HCT116 (cell line): ENCODE measurements around the gene SUOX. TPM values are rescaled to one million over a fixed set of nuclear protein-coding genes. Genes with fewer than 3 reads are reported as not detected.

Experiments
- ATAC-seq: fragments of 200-7000 bp; cut with Tn5 transposase; 2 replicates; pipeline ENCODE4 v1.9.1; 2020; ENCODE audit warnings: mild to moderate bottlenecking, moderate library complexity
- BruUV-seq: library from RNA; stranded (reverse); fragments of 400-500 nt; replicated peaks from 2 replicates; lab custom pipeline; 2021; lab: Mats Ljungman, UMichigan
- CTCF ChIA-PET: fragments of 300-600 bp; sonication (Branson Sonifier 250); formaldehyde crosslinking; loops from one replicate; lab custom pipeline; 2021; ENCODE audit warnings: antibody characterized with exemption; lab: Charles Lee
- POLR2A ChIA-PET: fragments of 300-600, 350-600 bp; sonication (Branson Sonifier 250); formaldehyde crosslinking; loops from one replicate; lab custom pipeline; 2021; ENCODE audit warnings: antibody characterized with exemption; lab: Charles Lee
- RAD21 ChIA-PET, 2 experiments: fragments of 300-600 bp; sonication (Branson Sonifier 250); formaldehyde crosslinking; loops; one replicate each; lab custom pipeline; 2023; ENCODE audit warnings: low total read pairs in 2 of 2; ENCODE audit not compliant: uncharacterized antibody in 2 of 2, unreplicated experiment in 2 of 2, low non-redundant PET in 1 of 2; lab: Charles Lee
- DNase-seq: peaks from one replicate; pipeline ENCODE4 v3.0.0-alpha.2; 2010; ENCODE audit warnings: low read depth, low spot score
- H2AFZ ChIP-seq: fragments of 200-600 bp; shearing (Covaris generic), sonication (generic); 2 replicates; pipeline ENCODE4 v1.6.1; 2017; ENCODE audit warnings: low read depth, mixed run types, mixed read lengths, antibody characterized with exemption, low read length; ENCODE audit not compliant: poor library complexity, severe bottlenecking
- H3K27ac ChIP-seq: 2 replicates; pipeline ENCODE4 v1.5.1; 2012; ENCODE audit warnings: low read depth, low read length
- H3K27me3 ChIP-seq: fragments of 200-600 bp; sonication (generic); 2 replicates; pipeline ENCODE4 v1.6.1; 2016; ENCODE audit warnings: mixed run types, low read length, mixed read lengths; ENCODE audit not compliant: insufficient read depth
- H3K36me3 ChIP-seq, 2 experiments: fragments of 200-500 bp in 1 of 2; fragments of 200-600 bp in 1 of 2; sonication (Bioruptor generic) in 1 of 2; sonication (generic) in 1 of 2; 2 replicates each; pipeline versions ENCODE4 v1.5.1 to v1.6.1; 2014 to 2016; ENCODE audit warnings: low read length in 2 of 2, inconsistent platforms in 1 of 2, mixed read lengths in 1 of 2, mixed run types in 1 of 2; ENCODE audit not compliant: insufficient read depth in 2 of 2, control insufficient read depth in 1 of 2
- H3K4me1 ChIP-seq, 2 experiments: fragments of 200-600 bp in 1 of 2; sonication (generic) in 1 of 2; 2 replicates each; pipeline versions ENCODE4 v1.5.1 to v1.6.1; 2012 to 2017; ENCODE audit warnings: low read length in 2 of 2, inconsistent platforms in 1 of 2, mild to moderate bottlenecking in 1 of 2, mixed read lengths in 1 of 2, mixed run types in 1 of 2, moderate library complexity in 1 of 2; ENCODE audit not compliant: insufficient read depth in 2 of 2, control insufficient read depth in 1 of 2
- H3K4me2 ChIP-seq: fragments of 200-600 bp; sonication (generic); 2 replicates; pipeline ENCODE4 v1.6.1; 2017; ENCODE audit warnings: mixed run types, low read length, mixed read lengths
- H3K4me3 ChIP-seq, 2 experiments: fragments of 200-600 bp in 1 of 2; sonication (generic) in 1 of 2; replicated peaks in 1 of 2; 2 replicates each; pipeline ENCODE4 v1.5.1; 2011 to 2016; ENCODE audit warnings: low read length in 2 of 2, control low read depth in 1 of 2, low read depth in 1 of 2, mild to moderate bottlenecking in 1 of 2, mixed read lengths in 1 of 2, mixed run types in 1 of 2
- H3K79me2 ChIP-seq: fragments of 200-600 bp; sonication (generic); 2 replicates; pipeline ENCODE4 v1.6.1; 2017; ENCODE audit warnings: mild to moderate bottlenecking, mixed run types, low read length, moderate library complexity, mixed read lengths; ENCODE audit not compliant: insufficient read depth
- H3K9ac ChIP-seq: fragments of 200-600 bp; sonication (generic); 2 replicates; pipeline ENCODE4 v1.6.1; 2016; ENCODE audit warnings: low read length, mixed read lengths
- H3K9me2 ChIP-seq: fragments of 200-600 bp; sonication (generic), shearing (Covaris generic); 2 replicates; pipeline ENCODE4 v1.6.1; 2017; ENCODE audit warnings: mixed run types, mild to moderate bottlenecking, moderate library complexity; ENCODE audit not compliant: insufficient read depth
- H3K9me3 ChIP-seq, 2 experiments: fragments of 200-500 bp in 1 of 2; fragments of 200-600 bp in 1 of 2; sonication (Bioruptor generic) in 1 of 2; sonication (generic) in 1 of 2; 2 replicates each; pipeline ENCODE4 v1.6.1; 2014 to 2017; ENCODE audit warnings: low read length in 2 of 2, mixed read lengths in 2 of 2, inconsistent platforms in 1 of 2, low read depth in 1 of 2, mild to moderate bottlenecking in 1 of 2, mixed run types in 1 of 2, moderate library complexity in 1 of 2; ENCODE audit not compliant: control insufficient read depth in 1 of 2, insufficient read depth in 1 of 2
- H4K20me1 ChIP-seq: fragments of 200-600 bp; sonication (generic), shearing (Covaris generic); 2 replicates; pipeline ENCODE4 v1.6.1; 2017; ENCODE audit warnings: mixed run types, mild to moderate bottlenecking, moderate library complexity; ENCODE audit not compliant: insufficient read depth
- CBX3 ChIP-seq: IDR thresholded peaks from 2 replicates; pipeline ENCODE4 v1.6.1; 2012; ENCODE audit warnings: low read depth
- EGR1 ChIP-seq: IDR thresholded peaks from 2 replicates; pipeline ENCODE4 v1.6.1; 2012; ENCODE audit warnings: low read depth
- ELF1 ChIP-seq: IDR thresholded peaks from 2 replicates; pipeline ENCODE4 v1.6.1; 2012; ENCODE audit warnings: low read depth, borderline replicate concordance
- EZH2 ChIP-seq: fragments of 200-600 bp; sonication (generic); IDR thresholded peaks from 2 replicates; pipeline ENCODE4 v1.6.1; 2017; ENCODE audit warnings: antibody characterized with exemption, mixed run types
- FOSL1 ChIP-seq: IDR thresholded peaks from 2 replicates; pipeline ENCODE4 v1.6.1; 2012; ENCODE audit warnings: low read depth
- JUND ChIP-seq: IDR thresholded peaks from 2 replicates; pipeline ENCODE4 v1.6.1; 2012
- POLR2AphosphoS5 ChIP-seq: IDR thresholded peaks from 2 replicates; pipeline ENCODE4 v1.6.1; 2011; ENCODE audit warnings: mild to moderate bottlenecking, low read depth, low read length, moderate library complexity
- RAD21 ChIP-seq: IDR thresholded peaks from 2 replicates; pipeline ENCODE4 v1.6.1; 2012; ENCODE audit warnings: low read depth, mild to moderate bottlenecking
- SIN3A ChIP-seq: IDR thresholded peaks from 2 replicates; pipeline ENCODE4 v1.6.1; 2012; ENCODE audit warnings: low read depth
- SP1 ChIP-seq: IDR thresholded peaks from 2 replicates; pipeline ENCODE4 v1.6.1; 2012; ENCODE audit warnings: low read depth
- TCF7L2 ChIP-seq: IDR thresholded peaks from 2 replicates; pipeline ENCODE4 v1.7.0; 2011; ENCODE audit warnings: borderline replicate concordance, inconsistent platforms; ENCODE audit not compliant: insufficient read depth, insufficient read length; ENCODE audit errors: extremely low read depth
- ZNF274 ChIP-seq: fragments of 200-500 bp; sonication (Bioruptor generic); IDR thresholded peaks from 2 replicates; pipeline ENCODE4 v1.6.1; 2014; ENCODE audit warnings: mild to moderate bottlenecking, low read depth, low read length, inconsistent platforms
- intact Hi-C: fragments of 100-400 bp; cut with micrococcal nuclease; formaldehyde crosslinking; loops from 2 replicates; pipeline ENCODE4 v1.10.0; 2022
- total RNA-seq: library from RNA; stranded (reverse); gene quantifications from one replicate; pipeline ENCODE4 v1.2.1, GENCODE V29; 2021; ENCODE audit not compliant: unreplicated experiment
- TF ChIP-seq, protein P1 (sequence below): IDR thresholded peaks from 2 replicates; pipeline ENCODE4 v1.6.1; 2011; ENCODE audit warnings: mild to moderate bottlenecking, low read length, moderate library complexity; ENCODE audit not compliant: insufficient replicate concordance; ENCODE audit errors: extremely low read depth
- TF ChIP-seq, protein P2 (sequence below): IDR thresholded peaks from 2 replicates; pipeline ENCODE4 v1.6.1; 2012

SUOX gene
- total RNA-seq, 1 experiment from 2014 or later, result 18.0 TPM

DNA sequence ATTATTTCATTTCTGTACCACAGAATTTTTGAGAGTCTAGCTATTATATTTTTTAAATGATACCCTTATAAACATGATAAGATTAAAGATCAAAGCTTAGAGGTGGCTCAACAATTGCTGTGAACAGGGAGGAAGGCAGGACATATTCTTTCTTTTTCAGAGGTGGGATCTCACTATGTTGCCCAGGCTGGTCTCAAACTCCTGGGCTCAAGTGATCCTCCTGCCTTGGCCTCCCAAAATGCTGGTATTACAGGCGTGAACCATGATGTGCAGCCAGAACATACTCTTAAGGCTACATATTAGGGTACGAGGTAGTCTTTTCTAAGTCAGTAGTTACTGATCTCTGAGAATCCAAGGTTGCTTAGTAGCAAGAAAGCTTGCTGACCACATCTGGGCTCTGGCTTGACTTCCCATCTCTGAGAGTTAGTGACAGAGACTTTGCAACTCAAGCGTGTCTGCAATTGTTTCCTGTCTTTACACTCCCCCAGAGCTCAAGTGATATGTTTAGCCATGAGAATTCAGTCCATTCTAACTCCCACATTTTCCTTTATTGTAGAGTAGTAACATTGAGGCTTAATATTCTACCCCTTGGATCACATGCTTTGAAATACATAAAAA is 14.6 kb upstream of the SUOX start (continued):
- TF ChIP-seq, protein P1, sequence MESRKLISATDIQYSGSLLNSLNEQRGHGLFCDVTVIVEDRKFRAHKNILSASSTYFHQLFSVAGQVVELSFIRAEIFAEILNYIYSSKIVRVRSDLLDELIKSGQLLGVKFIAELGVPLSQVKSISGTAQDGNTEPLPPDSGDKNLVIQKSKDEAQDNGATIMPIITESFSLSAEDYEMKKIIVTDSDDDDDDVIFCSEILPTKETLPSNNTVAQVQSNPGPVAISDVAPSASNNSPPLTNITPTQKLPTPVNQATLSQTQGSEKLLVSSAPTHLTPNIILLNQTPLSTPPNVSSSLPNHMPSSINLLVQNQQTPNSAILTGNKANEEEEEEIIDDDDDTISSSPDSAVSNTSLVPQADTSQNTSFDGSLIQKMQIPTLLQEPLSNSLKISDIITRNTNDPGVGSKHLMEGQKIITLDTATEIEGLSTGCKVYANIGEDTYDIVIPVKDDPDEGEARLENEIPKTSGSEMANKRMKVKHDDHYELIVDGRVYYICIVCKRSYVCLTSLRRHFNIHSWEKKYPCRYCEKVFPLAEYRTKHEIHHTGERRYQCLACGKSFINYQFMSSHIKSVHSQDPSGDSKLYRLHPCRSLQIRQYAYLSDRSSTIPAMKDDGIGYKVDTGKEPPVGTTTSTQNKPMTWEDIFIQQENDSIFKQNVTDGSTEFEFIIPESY, result no peak
- no peak for TF ChIP-seq TCF7L2

DNA sequence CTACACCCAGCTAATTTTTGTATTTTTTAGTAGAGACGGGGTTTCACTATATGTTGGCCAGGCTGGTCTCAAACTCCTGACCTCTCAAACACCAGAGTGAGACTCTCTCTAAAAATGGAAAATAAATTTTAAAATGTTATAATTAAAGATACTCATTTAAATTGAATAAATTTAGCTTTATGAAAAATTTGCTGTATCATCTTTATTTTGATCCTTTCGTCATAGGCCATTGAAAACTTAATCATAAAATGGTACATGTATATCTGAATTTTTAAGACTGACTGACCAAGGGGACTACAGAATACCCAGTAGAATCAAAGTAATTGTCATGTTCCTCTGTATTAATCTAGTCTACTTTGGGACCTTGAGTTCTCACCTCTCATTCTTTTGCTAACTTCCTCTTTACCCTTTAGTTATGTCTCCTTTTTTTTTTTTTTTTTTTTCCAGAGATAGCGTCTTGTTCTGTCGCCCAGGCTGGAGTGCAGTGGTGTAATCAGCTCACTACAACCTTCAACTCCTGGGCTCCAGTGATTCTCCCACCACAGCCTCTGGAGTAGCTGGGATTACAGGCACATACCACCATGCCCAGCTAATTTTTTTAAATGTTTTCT is 13.7 kb upstream of the SUOX start:
- 0 out of 2 replicates have a peak, but pooled peaks cover 3% of the 10 kb centered on the region for H3K79me2 ChIP-seq
- peaks cover 12 to 16% of the 10 kb centered on the region in 2 experiments for H3K4me1 ChIP-seq
- H3K27ac ChIP-seq, result no peak overlapping the region
- TF ChIP-seq, protein P2, sequence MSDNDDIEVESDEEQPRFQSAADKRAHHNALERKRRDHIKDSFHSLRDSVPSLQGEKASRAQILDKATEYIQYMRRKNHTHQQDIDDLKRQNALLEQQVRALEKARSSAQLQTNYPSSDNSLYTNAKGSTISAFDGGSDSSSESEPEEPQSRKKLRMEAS, result no peak
- TF ChIP-seq FOSL1 (no peak), POLR2AphosphoS5 (no peak), JUND (no peak), ZNF274 (no peak), CBX3 (no peak), EGR1 (no peak), ELF1 (no peak), EZH2 (no peak), RAD21 (no peak), SIN3A (no peak), SP1 (no peak), TCF7L2 (no peak)
- TF ChIP-seq, protein P1, result no peak
- TF ChIP-seq, all 23 proteins: peak for 0
- Histone ChIP-seq H4K20me1 (no peaks in the 10 kb centered on the region), H3K36me3 (peaks cover 0 to 10% of the 10 kb centered on the region in 2 experiments; a peak in 2 of 4 replicates), H3K9me3 (no peaks in the 10 kb centered on the region), H3K9me2 (no peaks in the 10 kb centered on the region), H3K9ac (no peak overlapping the region), H3K27me3 (no peaks in the 10 kb centered on the region), H2AFZ (no peak overlapping the region), H3K4me2 (no peak overlapping the region), H3K4me3 (no peak overlapping the region)
- ATAC-seq (no peak), DNase-seq (no peak)
- ChIA-PET CTCF (interaction anchor here (1.1 to 2.7 kb wide), 4 partner anchors 9 to 46 kb away, joined by 3 to 17 read pairs (median 9); partner anchors contain the start of genes RAB5B and SUOX), RAD21 (no interaction called here), POLR2A (interaction anchor here (2.3 kb wide), 1 partner anchor 9 kb away, joined by 13 read pairs; the partner anchor contains the start of gene RAB5B)
- intact Hi-C loops, result no loop called here
- BruUV-seq, result no TSS peak
